ENCODE data around the gene DRAM2.

- TF ChIP-seq CTCF (IDR thresholded peaks at IDR 0.05) (no peak), REST (IDR thresholded peaks at IDR 0.05; ENCODE audit: insufficient read depth in 1 of 2, low read depth in 2 of 2, low read length in 1 of 2) (no peak), SIN3A (IDR thresholded peaks at IDR 0.05; ENCODE audit: borderline replicate concordance, insufficient read depth, low read depth, low read length) (no peak), POLR2AphosphoS5 (IDR thresholded peaks at IDR 0.05; ENCODE audit: low read depth, low read length) (no peak)
Measured at GRCh38 chr1:111176678-111177077, 36.8 kb upstream of the DRAM2 start.

Data from Panc1 (cell line).